Fibroblast of peridontal ligament (primary cell): ENCODE results near the gene COL1A1.

Experiments
- DNase-seq: peaks from one replicate; pipeline ENCODE4 v3.0.0-alpha.2; 2010; ENCODE audit errors: extremely low read depth

The COL1A1 gene

GRCh38 chr17:50213026-50214022 lies 11.9 kb upstream of the COL1A1 start:
- DNase-seq: no peak

GRCh38 chr17:50212121-50212843 lies 10.9 kb upstream of the COL1A1 start:
- peak; percentile 93 for DNase-seq

GRCh38 chr17:50211249-50212120 lies 10.1 kb upstream of the COL1A1 start:
- DNase-seq: no peak

- DNase-seq: peak; percentile 97
Measured at GRCh38 chr17:50210240-50211225, 9.1 kb upstream of the COL1A1 start.

GRCh38 chr17:50209472-50210239 lies 8.2 kb upstream of the COL1A1 start:
- peak; percentile 100 for DNase-seq

- DNase-seq: no peak
Measured at GRCh38 chr17:50209133-50209471, 7.7 kb upstream of the COL1A1 start.

- DNase-seq: no peak
Measured at GRCh38 chr17:50208611-50209061, 7.2 kb upstream of the COL1A1 start.

GRCh38 chr17:50207792-50208567 lies 6.5 kb upstream of the COL1A1 start:
- no peak for DNase-seq

GRCh38 chr17:50207315-50207714 lies 5.9 kb upstream of the COL1A1 start:
- no peak for DNase-seq

GRCh38 chr17:50206604-50207293 lies 5.3 kb upstream of the COL1A1 start:
- DNase-seq: peak; percentile 65

- no peak for DNase-seq
Measured at GRCh38 chr17:50205963-50206505, 4.6 kb upstream of the COL1A1 start.

- DNase-seq: no peak
Measured at GRCh38 chr17:50205111-50205962, 3.9 kb upstream of the COL1A1 start.

- DNase-seq: no peak
Measured at GRCh38 chr17:50204431-50204830, 3.0 kb upstream of the COL1A1 start.

- peak; percentile 98 for DNase-seq
Measured at GRCh38 chr17:50203604-50204345, 2.3 kb upstream of the COL1A1 start.

- DNase-seq: peak; percentile 87
Measured at GRCh38 chr17:50203086-50203485, 1.7 kb upstream of the COL1A1 start.
